Measurements from ENCODE around the gene IFI27L2.

The IFI27L2 gene

DNA sequence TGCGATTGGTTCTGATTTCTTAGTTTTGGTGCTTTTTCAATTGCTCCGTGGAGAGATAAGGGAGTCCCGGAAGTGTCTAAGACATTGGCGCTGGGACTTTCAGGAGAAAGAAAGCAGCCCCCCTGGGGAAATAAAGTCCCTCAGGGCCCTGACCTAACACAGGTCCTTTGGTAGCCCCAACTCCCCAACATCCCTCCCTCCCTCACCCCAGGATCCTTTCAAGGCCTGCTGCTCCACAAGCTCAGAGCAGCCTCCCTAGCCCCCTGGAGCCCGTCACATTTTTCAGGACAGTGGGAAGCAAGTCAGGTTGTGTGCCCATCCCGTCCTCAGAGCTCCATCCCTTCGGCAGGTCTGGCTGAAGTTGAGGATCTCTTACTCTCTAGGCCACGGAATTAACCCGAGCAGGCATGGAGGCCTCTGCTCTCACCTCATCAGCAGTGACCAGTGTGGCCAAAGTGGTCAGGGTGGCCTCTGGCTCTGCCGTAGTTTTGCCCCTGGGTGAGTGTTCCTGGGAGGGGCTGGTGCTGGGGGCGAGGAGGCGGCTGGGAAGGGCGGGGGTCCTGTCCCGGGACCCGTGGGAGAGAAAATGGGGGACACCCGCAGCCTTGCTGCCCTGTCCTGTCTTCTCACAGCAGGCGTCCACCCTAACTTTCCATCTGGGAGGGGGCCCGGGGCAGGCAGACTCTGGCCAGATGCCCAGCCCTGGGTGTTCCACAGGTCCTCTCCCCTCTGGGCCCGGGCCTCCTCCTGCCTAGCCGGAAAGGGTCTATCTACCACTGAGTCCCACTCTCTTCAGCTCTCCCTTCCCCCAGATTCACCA, 17.9 kb downstream of the IFI27L2 start:
- DNase-seq (ENCODE audit: low read depth), result no peak
- TF ChIP-seq, protein P1, sequence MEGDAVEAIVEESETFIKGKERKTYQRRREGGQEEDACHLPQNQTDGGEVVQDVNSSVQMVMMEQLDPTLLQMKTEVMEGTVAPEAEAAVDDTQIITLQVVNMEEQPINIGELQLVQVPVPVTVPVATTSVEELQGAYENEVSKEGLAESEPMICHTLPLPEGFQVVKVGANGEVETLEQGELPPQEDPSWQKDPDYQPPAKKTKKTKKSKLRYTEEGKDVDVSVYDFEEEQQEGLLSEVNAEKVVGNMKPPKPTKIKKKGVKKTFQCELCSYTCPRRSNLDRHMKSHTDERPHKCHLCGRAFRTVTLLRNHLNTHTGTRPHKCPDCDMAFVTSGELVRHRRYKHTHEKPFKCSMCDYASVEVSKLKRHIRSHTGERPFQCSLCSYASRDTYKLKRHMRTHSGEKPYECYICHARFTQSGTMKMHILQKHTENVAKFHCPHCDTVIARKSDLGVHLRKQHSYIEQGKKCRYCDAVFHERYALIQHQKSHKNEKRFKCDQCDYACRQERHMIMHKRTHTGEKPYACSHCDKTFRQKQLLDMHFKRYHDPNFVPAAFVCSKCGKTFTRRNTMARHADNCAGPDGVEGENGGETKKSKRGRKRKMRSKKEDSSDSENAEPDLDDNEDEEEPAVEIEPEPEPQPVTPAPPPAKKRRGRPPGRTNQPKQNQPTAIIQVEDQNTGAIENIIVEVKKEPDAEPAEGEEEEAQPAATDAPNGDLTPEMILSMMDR (conservative IDR thresholded peaks at IDR 0.05; ENCODE audit: control insufficient read depth, insufficient read depth, low read depth, low read length), result no peak
- peak overlapping the region; percentile 37 for H3K4me3 ChIP-seq (ENCODE audit: control insufficient read depth, low read depth, low read length)

DNA sequence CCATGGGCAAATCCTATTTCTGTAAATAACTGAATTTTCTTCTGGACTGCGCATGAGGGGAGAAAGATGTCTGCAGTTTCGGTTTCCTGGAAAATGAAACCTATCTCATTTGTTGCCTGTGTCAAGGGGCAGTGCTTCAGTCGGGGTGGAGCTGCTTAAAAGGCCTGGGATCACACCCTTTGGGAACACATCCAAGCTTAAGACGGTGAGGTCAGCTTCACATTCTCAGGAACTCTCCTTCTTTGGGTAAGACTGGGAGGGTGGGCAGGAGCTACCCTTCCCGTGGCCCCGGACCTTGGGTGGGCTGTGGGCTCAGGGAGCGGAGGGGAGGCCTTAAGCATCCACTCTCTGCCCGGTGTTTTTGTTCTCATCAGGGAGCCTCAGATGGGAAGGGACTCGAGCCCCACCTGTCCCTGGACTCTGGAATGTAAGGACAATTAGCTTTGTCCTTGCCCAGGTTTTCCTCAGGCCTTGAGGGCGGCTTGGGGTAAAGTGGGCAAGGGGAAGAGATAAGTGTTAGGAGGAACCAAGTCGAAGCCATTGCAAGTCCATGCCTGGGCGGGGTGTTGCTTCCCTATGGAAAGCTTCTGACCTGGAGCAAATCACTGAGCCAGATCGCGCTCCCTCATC, 18.7 kb downstream of the IFI27L2 start, which contains the start of gene IFI27:
TSS of gene IFI27 (plus strand) at position 185 of the 630 bp plus-strand sequence.
- TF ChIP-seq, protein P1 (conservative IDR thresholded peaks at IDR 0.05; ENCODE audit: control insufficient read depth, insufficient read depth, low read depth, low read length), result no peak
- peak; percentile 94 for DNase-seq (ENCODE audit: low read depth)
- peak within 1 kb of the TSS; percentile 37 for H3K4me3 ChIP-seq (ENCODE audit: control insufficient read depth, low read depth, low read length)

DNA sequence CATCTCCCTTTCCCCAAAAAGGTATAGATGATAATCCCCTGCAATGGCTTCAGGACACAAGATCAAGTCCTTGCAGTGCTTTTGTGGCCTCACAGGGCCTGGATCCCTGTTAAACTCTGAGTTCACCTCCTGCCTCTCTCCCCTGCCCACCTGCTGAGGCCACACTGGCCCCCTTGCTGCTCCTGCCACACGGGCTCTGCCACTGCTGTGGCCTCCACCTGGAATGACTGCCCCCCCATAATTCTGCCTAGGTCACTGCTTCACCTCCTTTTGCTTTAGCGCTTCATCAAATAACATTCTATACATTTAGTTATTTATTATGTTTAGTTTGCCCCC, 19.5 kb downstream of the IFI27L2 start:
- TF ChIP-seq, protein P1 (conservative IDR thresholded peaks at IDR 0.05; ENCODE audit: control insufficient read depth, insufficient read depth, low read depth, low read length), result no peak
- no peak for DNase-seq (ENCODE audit: low read depth)
- H3K4me3 ChIP-seq (ENCODE audit: control insufficient read depth, low read depth, low read length), result no peak overlapping the region

DNA sequence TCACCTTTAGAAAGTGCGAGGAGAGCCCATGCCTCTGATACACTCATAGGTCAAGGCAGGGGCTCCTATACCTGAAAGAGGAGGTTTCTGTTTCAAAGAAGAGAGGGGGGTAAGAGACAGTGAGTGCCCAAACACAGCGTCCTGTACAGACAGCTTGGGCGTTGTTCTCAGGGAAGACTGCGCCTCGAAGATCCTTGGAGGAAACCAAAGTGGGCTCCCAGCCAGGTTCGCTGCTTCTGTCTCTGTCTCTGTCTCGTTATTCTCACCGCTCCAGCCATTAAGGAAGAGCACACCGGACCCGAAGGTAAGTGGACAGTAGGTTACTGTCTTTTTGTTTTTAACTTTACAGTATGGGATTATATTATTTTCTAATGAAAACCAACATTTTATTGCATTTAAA, 24.7 kb downstream of the IFI27L2 start:
- TF ChIP-seq, protein P1 (conservative IDR thresholded peaks at IDR 0.05; ENCODE audit: control insufficient read depth, insufficient read depth, low read depth, low read length), result no peak
- H3K4me3 ChIP-seq (ENCODE audit: control insufficient read depth, low read depth, low read length), result no peak overlapping the region
- DNase-seq (ENCODE audit: low read depth), result no peak

DNA sequence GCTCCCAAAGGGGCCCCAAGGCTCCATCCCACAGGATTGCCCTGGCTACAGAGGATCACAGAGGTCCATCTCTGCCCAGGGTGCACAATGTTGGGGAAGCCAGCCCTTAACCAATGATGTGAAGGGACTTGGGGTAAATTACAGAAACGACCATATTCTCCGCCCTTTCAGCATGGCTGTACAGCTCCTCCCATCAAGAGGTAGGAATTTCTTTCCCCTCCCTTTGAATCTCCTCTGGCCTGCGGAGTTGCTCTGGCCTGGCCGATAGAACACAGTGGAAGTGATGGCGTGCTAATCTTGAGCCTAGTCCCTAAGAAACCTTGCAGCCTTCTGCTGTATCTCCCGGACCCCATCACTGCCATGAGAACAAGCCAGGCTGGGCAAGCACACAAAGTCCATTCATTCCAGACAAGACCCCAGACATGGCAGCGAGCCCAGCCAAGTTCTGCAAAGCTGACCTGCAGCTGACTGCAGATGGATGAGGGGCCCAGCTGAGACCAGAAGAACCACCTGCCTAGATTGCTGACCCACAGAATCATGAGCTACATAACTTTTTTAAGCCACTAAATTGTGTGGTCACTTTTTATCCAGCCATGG, 25.8 kb downstream of the IFI27L2 start:
- no peak overlapping the region for H3K4me3 ChIP-seq (ENCODE audit: control insufficient read depth, low read depth, low read length)
- DNase-seq (ENCODE audit: low read depth), result no peak
- TF ChIP-seq, protein P1 (conservative IDR thresholded peaks at IDR 0.05; ENCODE audit: control insufficient read depth, insufficient read depth, low read depth, low read length), result no peak

DNA sequence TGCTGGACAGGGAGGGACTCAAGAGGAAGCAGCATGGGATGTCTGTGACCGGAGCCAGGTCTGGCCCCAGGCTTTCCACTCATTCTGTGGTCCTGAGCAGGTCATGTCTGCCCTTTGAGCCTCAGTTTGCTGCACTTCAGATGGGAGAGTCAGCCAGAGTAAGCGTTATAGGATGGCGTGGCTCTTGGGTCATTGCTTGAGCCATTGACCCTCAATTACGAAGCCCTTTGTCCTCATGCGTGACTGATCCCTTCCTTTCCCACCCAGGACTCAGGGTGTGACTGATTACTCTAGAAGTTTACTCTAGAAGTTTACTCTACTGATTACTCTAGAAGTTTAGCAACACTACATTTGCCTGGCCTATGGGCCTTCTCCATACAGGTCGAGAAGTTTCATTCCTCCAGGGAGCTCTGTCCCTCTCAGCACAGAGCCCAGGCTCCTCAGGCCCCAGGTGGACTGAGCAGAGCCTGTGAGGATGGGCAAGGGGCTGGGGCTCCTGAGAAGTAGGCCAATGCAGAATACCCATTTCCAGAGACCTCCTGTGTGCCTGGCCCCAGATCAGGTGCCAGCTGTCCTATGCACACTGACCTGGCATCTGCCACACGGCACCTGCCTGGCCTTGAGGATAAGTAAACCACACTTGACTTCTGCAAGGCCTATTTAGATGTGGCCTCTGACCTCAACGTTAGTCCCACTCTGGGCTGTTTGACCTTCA, 26.5 kb downstream of the IFI27L2 start:
- no peak overlapping the region for H3K4me3 ChIP-seq (ENCODE audit: control insufficient read depth, low read depth, low read length)
- TF ChIP-seq, protein P1 (conservative IDR thresholded peaks at IDR 0.05; ENCODE audit: control insufficient read depth, insufficient read depth, low read depth, low read length), result no peak
- DNase-seq (ENCODE audit: low read depth), result no peak
